HepG2 (cell line): ENCODE results near the gene RAD17. TPM values are rescaled to one million over a fixed set of nuclear protein-coding genes. Genes with fewer than 3 reads are reported as not detected.

ENCODE experiments used
- ASH2L ChIP-seq: fragments of 300-600, 200-600 bp; sonication (generic); IDR thresholded peaks from 2 replicates; pipeline ENCODE4 v1.7.0; 2017; ENCODE audit warnings: low read depth, mild to moderate bottlenecking, moderate library complexity, mixed read lengths, low read length; ENCODE audit not compliant: insufficient read length
- KLF11 ChIP-seq: IDR thresholded peaks from 2 replicates; pipeline ENCODE4 v1.6.1; 2016; ENCODE audit warnings: missing compliant biosample characterization
- NR2C2 ChIP-seq: sonication (generic); formaldehyde crosslinking; IDR thresholded peaks from 2 replicates; pipeline ENCODE4 v1.4.0; 2020; ENCODE audit warnings: missing genetic modification reagents, mild to moderate bottlenecking, moderate library complexity, borderline replicate concordance
- SMAD3 ChIP-seq: sonication (generic); formaldehyde crosslinking; IDR thresholded peaks from 2 replicates; pipeline ENCODE4 v1.4.0; 2020; ENCODE audit warnings: missing genetic modification reagents
- SSRP1 ChIP-seq: IDR thresholded peaks from 2 replicates; pipeline ENCODE4 v1.6.1; 2016; ENCODE audit warnings: control low read depth
- ZNF569 ChIP-seq: sonication (generic); formaldehyde crosslinking; IDR thresholded peaks from 2 replicates; pipeline ENCODE4 v1.5.0; 2020; ENCODE audit warnings: mild to moderate bottlenecking, missing genetic modification reagents, moderate library complexity, borderline replicate concordance
- ZNF598 ChIP-seq: sonication (generic); formaldehyde crosslinking; IDR thresholded peaks from 2 replicates; pipeline ENCODE4 v1.5.1; 2020; ENCODE audit warnings: mild to moderate bottlenecking, missing genetic modification reagents, borderline replicate concordance
- ZNF703 ChIP-seq: sonication (generic); formaldehyde crosslinking; IDR thresholded peaks from 2 replicates; pipeline ENCODE4 v1.5.1; 2020; ENCODE audit warnings: missing genetic modification reagents, mild to moderate bottlenecking, moderate library complexity, borderline replicate concordance
- polyA plus RNA-seq, 8 experiments: library from polyadenylated mRNA; depleted of rRNA in 3 of 8; stranded (reverse) in 7 of 8; unstranded in 1 of 8; fragments of >200 nt; fragmentation: Illumina TruSeq in 4 of 8; extraction: Trizol in 4 of 8; gene quantifications; 2 replicates each; pipeline versions ENCODE4 v1.2.1 to v1.2.3, GENCODE V29; 2011 to 2016; ENCODE audit warnings: low read depth in 4 of 8, missing spikeins in 1 of 8, mixed read lengths in 1 of 8; ENCODE audit not compliant: insufficient read depth in 1 of 8
- total RNA-seq, 5 experiments: library from RNA; depleted of rRNA; stranded (reverse); fragments of >200 nt; fragmentation: Illumina TruSeq; extraction: Trizol; gene quantifications; 2 replicates each; pipeline ENCODE4 v1.2.3, GENCODE V29; 2016; ENCODE audit warnings: low read depth in 1 of 5
- TF ChIP-seq, protein P1 (sequence below): sonication (generic); formaldehyde crosslinking; IDR thresholded peaks from 2 replicates; pipeline ENCODE4 v1.4.0; 2020; ENCODE audit warnings: missing genetic modification reagents, borderline replicate concordance
- TF ChIP-seq, protein P2 (sequence below): sonication (generic); formaldehyde crosslinking; IDR thresholded peaks from 2 replicates; pipeline ENCODE4 v1.8.0; 2022; ENCODE audit warnings: missing genetic modification reagents, mild to moderate bottlenecking, borderline replicate concordance
- TF ChIP-seq, protein P3 (sequence below): sonication (generic); formaldehyde crosslinking; conservative IDR thresholded peaks from 2 replicates; pipeline ENCODE4 v1.4.0; 2020; ENCODE audit warnings: mild to moderate bottlenecking, missing genetic modification reagents, moderate library complexity

The RAD17 gene
- total and polyA plus RNA-seq, 2 of the 13 experiments (the other 11 are each of a cell fraction or from before 2014, with no cell fraction given) = 24.0 to 25.9 TPM

DNA sequence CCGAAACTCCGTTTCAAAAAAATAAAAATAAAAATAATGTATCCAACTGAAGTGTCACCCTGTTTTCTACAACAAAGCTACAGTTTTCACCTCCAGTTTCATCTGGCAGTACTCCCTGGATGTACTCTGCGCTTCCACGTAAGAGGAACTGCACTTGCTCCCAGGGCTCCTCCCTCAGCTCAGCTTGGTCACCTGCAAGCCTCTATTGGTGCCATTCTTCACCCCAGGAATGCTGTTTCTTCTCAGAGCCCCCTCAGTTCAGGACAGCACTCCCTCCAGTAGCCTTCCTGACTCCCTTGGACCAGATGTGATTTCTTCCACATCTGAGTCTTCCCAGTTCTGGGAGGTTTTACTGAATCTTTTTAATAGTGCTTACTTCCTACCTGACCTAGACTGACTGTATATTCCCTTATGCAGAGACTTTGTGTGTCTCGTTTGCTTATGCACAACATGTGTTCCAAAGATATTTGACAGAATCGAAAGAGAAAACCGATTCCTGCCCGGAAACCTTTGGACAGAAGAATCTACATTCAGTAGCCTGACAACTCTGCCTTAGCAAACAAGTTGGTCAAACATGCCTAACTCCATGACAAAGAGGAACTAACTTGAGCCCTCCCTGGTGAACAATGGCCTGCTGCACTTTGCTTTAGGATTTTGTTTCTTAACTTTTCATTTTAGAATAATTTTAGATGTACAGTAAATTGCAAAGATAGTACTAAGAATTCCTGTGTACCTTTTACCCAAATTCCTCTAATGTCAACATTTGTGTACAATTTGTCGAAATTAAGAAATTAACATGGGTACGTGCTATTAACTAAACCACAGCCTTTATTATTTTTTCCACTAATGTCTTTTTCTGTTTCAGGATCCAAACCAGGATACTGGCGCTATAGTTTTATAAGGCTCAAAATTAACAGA is 37.8 kb upstream of the RAD17 start (continued):
- TF ChIP-seq, protein P1, sequence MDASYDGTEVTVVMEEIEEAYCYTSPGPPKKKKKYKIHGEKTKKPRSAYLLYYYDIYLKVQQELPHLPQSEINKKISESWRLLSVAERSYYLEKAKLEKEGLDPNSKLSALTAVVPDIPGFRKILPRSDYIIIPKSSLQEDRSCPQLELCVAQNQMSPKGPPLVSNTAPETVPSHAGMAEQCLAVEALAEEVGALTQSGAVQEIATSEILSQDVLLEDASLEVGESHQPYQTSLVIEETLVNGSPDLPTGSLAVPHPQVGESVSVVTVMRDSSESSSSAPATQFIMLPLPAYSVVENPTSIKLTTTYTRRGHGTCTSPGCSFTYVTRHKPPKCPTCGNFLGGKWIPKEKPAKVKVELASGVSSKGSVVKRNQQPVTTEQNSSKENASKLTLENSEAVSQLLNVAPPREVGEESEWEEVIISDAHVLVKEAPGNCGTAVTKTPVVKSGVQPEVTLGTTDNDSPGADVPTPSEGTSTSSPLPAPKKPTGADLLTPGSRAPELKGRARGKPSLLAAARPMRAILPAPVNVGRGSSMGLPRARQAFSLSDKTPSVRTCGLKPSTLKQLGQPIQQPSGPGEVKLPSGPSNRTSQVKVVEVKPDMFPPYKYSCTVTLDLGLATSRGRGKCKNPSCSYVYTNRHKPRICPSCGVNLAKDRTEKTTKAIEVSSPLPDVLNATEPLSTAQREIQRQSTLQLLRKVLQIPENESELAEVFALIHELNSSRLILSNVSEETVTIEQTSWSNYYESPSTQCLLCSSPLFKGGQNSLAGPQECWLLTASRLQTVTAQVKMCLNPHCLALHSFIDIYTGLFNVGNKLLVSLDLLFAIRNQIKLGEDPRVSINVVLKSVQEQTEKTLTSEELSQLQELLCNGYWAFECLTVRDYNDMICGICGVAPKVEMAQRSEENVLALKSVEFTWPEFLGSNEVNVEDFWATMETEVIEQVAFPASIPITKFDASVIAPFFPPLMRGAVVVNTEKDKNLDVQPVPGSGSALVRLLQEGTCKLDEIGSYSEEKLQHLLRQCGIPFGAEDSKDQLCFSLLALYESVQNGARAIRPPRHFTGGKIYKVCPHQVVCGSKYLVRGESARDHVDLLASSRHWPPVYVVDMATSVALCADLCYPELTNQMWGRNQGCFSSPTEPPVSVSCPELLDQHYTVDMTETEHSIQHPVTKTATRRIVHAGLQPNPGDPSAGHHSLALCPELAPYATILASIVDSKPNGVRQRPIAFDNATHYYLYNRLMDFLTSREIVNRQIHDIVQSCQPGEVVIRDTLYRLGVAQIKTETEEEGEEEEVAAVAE (CRISPR knock-in tag) = peak; percentile 48; the same call in 1 of the 2 replicates
- TF ChIP-seq SSRP1 (no peak), SMAD3 (CRISPR knock-in tag) (no peak), NR2C2 (CRISPR knock-in tag) (0 out of 2 replicates have a peak, but pooled peaks have one; percentile 6), ZNF598 (CRISPR knock-in tag) (no peak), ZNF703 (CRISPR knock-in tag) (0 out of 2 replicates have a peak, but pooled peaks have one; percentile 3), ASH2L (peak; percentile 11), KLF11 (CRISPR knock-in tag) (no peak), ZNF569 (CRISPR knock-in tag) (no peak)
- TF ChIP-seq, protein P2, sequence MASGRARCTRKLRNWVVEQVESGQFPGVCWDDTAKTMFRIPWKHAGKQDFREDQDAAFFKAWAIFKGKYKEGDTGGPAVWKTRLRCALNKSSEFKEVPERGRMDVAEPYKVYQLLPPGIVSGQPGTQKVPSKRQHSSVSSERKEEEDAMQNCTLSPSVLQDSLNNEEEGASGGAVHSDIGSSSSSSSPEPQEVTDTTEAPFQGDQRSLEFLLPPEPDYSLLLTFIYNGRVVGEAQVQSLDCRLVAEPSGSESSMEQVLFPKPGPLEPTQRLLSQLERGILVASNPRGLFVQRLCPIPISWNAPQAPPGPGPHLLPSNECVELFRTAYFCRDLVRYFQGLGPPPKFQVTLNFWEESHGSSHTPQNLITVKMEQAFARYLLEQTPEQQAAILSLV (CRISPR knock-in tag) = no peak
- TF ChIP-seq, protein P3, sequence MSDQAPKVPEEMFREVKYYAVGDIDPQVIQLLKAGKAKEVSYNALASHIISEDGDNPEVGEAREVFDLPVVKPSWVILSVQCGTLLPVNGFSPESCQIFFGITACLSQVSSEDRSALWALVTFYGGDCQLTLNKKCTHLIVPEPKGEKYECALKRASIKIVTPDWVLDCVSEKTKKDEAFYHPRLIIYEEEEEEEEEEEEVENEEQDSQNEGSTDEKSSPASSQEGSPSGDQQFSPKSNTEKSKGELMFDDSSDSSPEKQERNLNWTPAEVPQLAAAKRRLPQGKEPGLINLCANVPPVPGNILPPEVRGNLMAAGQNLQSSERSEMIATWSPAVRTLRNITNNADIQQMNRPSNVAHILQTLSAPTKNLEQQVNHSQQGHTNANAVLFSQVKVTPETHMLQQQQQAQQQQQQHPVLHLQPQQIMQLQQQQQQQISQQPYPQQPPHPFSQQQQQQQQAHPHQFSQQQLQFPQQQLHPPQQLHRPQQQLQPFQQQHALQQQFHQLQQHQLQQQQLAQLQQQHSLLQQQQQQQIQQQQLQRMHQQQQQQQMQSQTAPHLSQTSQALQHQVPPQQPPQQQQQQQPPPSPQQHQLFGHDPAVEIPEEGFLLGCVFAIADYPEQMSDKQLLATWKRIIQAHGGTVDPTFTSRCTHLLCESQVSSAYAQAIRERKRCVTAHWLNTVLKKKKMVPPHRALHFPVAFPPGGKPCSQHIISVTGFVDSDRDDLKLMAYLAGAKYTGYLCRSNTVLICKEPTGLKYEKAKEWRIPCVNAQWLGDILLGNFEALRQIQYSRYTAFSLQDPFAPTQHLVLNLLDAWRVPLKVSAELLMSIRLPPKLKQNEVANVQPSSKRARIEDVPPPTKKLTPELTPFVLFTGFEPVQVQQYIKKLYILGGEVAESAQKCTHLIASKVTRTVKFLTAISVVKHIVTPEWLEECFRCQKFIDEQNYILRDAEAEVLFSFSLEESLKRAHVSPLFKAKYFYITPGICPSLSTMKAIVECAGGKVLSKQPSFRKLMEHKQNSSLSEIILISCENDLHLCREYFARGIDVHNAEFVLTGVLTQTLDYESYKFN (CRISPR knock-in tag) = peak; percentile 50
